Measurements from ENCODE around the gene IRAG1. TPM values are rescaled to one million over a fixed set of nuclear protein-coding genes. Genes with fewer than 3 reads are reported as not detected.
A peak's percentile ranks its signal among the peaks of the same experiment; 100 is the strongest.

Gene IRAG1
- total and polyA plus RNA-seq, 2 donors (not counting 1 experiment from before 2014, with no cell fraction given) = 0.27 to 0.32 TPM

DNA sequence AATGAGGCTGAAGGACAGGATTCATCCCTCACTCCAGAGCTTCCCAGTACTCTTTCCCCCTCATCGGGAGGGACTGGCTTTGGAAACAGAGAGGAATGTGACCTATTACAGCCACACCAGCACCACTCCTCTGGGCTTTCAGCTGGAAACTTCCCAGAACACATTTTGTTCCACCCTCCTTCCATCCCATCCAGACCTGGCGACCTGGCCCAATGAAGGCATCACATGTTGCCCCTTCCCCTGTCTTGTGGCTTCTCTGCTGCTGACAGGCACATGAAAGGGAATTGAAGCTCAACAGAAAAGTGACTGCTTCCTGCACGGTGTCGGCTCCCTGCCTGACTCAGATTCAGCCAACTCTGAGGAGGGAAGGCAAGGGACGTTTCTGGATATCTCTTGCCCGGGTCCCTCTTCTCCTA is 19.1 kb downstream of the IRAG1 start:
- H3K9me3 ChIP-seq (ENCODE audit: control extremely low read depth in 1 of 3, control insufficient read depth in 2 of 3, insufficient read depth in 1 of 3, low read length in 2 of 3) = no peaks in the 10 kb centered on the region
- TF ChIP-seq, protein P1, sequence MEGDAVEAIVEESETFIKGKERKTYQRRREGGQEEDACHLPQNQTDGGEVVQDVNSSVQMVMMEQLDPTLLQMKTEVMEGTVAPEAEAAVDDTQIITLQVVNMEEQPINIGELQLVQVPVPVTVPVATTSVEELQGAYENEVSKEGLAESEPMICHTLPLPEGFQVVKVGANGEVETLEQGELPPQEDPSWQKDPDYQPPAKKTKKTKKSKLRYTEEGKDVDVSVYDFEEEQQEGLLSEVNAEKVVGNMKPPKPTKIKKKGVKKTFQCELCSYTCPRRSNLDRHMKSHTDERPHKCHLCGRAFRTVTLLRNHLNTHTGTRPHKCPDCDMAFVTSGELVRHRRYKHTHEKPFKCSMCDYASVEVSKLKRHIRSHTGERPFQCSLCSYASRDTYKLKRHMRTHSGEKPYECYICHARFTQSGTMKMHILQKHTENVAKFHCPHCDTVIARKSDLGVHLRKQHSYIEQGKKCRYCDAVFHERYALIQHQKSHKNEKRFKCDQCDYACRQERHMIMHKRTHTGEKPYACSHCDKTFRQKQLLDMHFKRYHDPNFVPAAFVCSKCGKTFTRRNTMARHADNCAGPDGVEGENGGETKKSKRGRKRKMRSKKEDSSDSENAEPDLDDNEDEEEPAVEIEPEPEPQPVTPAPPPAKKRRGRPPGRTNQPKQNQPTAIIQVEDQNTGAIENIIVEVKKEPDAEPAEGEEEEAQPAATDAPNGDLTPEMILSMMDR (IDR thresholded peaks at IDR 0.05) = no peak
- Mint-ChIP-seq H3K27me3 (peaks cover 32% of the 10 kb centered on the region), H3K4me1 (peaks cover 22% of the 10 kb centered on the region), H3K9me3 (ENCODE audit: insufficient read depth) (no peaks in the 10 kb centered on the region), H3K4me3 (no peak overlapping the region), H3K27ac (no peak overlapping the region)
- peak overlapping the region; percentile 24 for H2AFZ ChIP-seq (ENCODE audit: insufficient read depth, low read depth, low read length, poor library complexity, severe bottlenecking)
- ATAC-seq (ENCODE audit: low read depth) (no peak), DNase-seq (no peak)
- peak overlapping the region; percentile 13 for H3K4me2 ChIP-seq (replicated peaks; ENCODE audit: low read depth, low read length, poor library complexity, severe bottlenecking)
- H3K79me2 ChIP-seq (ENCODE audit: control insufficient read depth, insufficient read depth, low read length) = no peaks in the 10 kb centered on the region
- peaks cover 0 to 26% (median 14%) of the 10 kb centered on the region in 4 experiments for H3K27me3 ChIP-seq (replicated peaks in 1 of 4; ENCODE audit: control extremely low read depth in 1 of 4, control insufficient read depth in 3 of 4, insufficient read depth in 4 of 4, low read length in 3 of 4)
- peaks cover 10 to 11% of the 10 kb centered on the region in 2 donors for H3K4me1 ChIP-seq (ENCODE audit: control insufficient read depth in 2 of 2, insufficient read depth in 2 of 2, low read length in 2 of 2)
- ChIA-PET CTCF (interaction anchor here (1.4 to 1.6 kb wide), 2 partner anchors 28 to 96 kb away, joined by 3 to 4 read pairs; no protein-coding TSS in a partner anchor), POLR2A (no interaction called here)
- 29% methylated on average over 4 of the region's 6 CpGs for WGBS (ENCODE audit: insufficient coverage)
- intact Hi-C loops (cut with micrococcal nuclease) = no loop called here
- no peak overlapping the region for H3K27ac ChIP-seq (ENCODE audit: low read length in 2 of 2)
- H3K9ac ChIP-seq (ENCODE audit: low read length) = no peak overlapping the region
- H4K20me1 ChIP-seq (ENCODE audit: control insufficient read depth, insufficient read depth, low read length, poor library complexity, severe bottlenecking) = no peaks in the 10 kb centered on the region
- H3K36me3 ChIP-seq (replicated peaks in 1 of 2; ENCODE audit: control extremely low read depth in 1 of 2, control insufficient read depth in 1 of 2, extremely low read depth in 1 of 2, insufficient read depth in 2 of 2, low read length in 1 of 2) = no peaks in the 10 kb centered on the region
- no peak overlapping the region for H3K4me3 ChIP-seq (ENCODE audit: control extremely low read depth in 1 of 5, extremely low read depth in 1 of 5, insufficient read depth in 1 of 5, low read depth in 2 of 5, low read length in 4 of 5)

DNA sequence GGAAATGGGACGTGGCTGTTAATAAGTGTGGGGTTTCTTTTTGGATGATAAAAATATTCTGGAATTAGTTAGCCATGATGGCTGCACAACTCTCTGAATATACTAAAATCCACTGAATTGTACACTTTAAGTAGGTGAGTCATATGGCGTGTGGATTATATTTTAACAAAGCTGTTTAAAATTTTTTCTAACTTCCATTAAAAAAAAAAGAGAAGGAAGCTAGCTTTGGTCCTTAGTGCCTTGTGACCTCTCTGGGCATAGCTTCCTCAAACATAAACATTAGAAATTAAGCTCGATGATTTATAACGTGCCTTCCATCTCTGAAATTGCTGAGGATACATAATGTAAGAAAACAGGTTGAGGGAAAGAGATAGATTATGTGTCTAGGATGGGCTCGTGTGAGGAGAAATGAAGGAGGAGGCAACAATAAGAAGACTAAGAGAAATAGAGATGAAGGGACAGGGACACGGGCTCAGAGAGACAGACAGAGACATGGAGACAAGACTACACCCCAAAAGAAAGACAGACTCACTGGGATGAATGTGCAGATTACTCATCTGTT is 20.0 kb downstream of the IRAG1 start:
- no peaks in the 10 kb centered on the region for H3K79me2 ChIP-seq (ENCODE audit: control insufficient read depth, insufficient read depth, low read length)
- Mint-ChIP-seq H3K4me1 (peaks cover 22% of the 10 kb centered on the region), H3K9me3 (ENCODE audit: insufficient read depth) (no peaks in the 10 kb centered on the region), H3K27me3 (peaks cover 29% of the 10 kb centered on the region), H3K4me3 (no peak overlapping the region), H3K27ac (no peak overlapping the region)
- POLR2A ChIA-PET = interaction anchor here (0.8 kb wide), 1 partner anchor 57 kb away, joined by 3 read pairs; no protein-coding TSS in a partner anchor
- CTCF ChIA-PET = interaction anchor here (1.0 to 1.6 kb wide), 3 partner anchors 10 to 95 kb away, joined by 3 to 4 read pairs (median 3); no protein-coding TSS in a partner anchor
- H3K27ac ChIP-seq (ENCODE audit: low read length in 2 of 2) = no peak overlapping the region
- H3K9me3 ChIP-seq (ENCODE audit: control extremely low read depth in 1 of 3, control insufficient read depth in 2 of 3, insufficient read depth in 1 of 3, low read length in 2 of 3) = no peaks in the 10 kb centered on the region
- H3K4me3 ChIP-seq (ENCODE audit: control extremely low read depth in 1 of 5, extremely low read depth in 1 of 5, insufficient read depth in 1 of 5, low read depth in 2 of 5, low read length in 4 of 5) = no peak overlapping the region
- no peak overlapping the region for H2AFZ ChIP-seq (ENCODE audit: insufficient read depth, low read depth, low read length, poor library complexity, severe bottlenecking)
- DNase-seq (no peak), ATAC-seq (ENCODE audit: low read depth) (no peak)
- peaks cover 0 to 23% (median 14%) of the 10 kb centered on the region in 4 experiments for H3K27me3 ChIP-seq (replicated peaks in 1 of 4; ENCODE audit: control extremely low read depth in 1 of 4, control insufficient read depth in 3 of 4, insufficient read depth in 4 of 4, low read length in 3 of 4)
- 0% methylated on average over 1 of the region's 6 CpGs for WGBS (ENCODE audit: insufficient coverage)
- peaks cover 10 to 11% of the 10 kb centered on the region in 2 donors for H3K4me1 ChIP-seq (ENCODE audit: control insufficient read depth in 2 of 2, insufficient read depth in 2 of 2, low read length in 2 of 2)
- intact Hi-C loops (cut with micrococcal nuclease) = no loop called here
- no peak overlapping the region for H3K9ac ChIP-seq (ENCODE audit: low read length)
- H4K20me1 ChIP-seq (ENCODE audit: control insufficient read depth, insufficient read depth, low read length, poor library complexity, severe bottlenecking) = no peaks in the 10 kb centered on the region
- H3K36me3 ChIP-seq (replicated peaks in 1 of 2; ENCODE audit: control extremely low read depth in 1 of 2, control insufficient read depth in 1 of 2, extremely low read depth in 1 of 2, insufficient read depth in 2 of 2, low read length in 1 of 2) = no peaks in the 10 kb centered on the region
- no peak for TF ChIP-seq EZH2 (IDR thresholded peaks at IDR 0.05; ENCODE audit: borderline replicate concordance, insufficient read depth, low read depth, low read length, poor library complexity, severe bottlenecking)
- TF ChIP-seq, protein P1 (IDR thresholded peaks at IDR 0.05) = no peak
- H3K4me2 ChIP-seq (replicated peaks; ENCODE audit: low read depth, low read length, poor library complexity, severe bottlenecking) = no peak overlapping the region

Data from B cell (primary cell).